GM18517 (cell line): ENCODE measurements around the gene ARID5B.

ENCODE experiments used
- ATAC-seq: cut with Tn5 transposase; IDR thresholded peaks from one replicate; pipeline ENCODE4 v1.9.1; 2021; ENCODE audit warnings: mild to moderate bottlenecking, moderate library complexity; ENCODE audit not compliant: unreplicated experiment

The ARID5B gene

DNA sequence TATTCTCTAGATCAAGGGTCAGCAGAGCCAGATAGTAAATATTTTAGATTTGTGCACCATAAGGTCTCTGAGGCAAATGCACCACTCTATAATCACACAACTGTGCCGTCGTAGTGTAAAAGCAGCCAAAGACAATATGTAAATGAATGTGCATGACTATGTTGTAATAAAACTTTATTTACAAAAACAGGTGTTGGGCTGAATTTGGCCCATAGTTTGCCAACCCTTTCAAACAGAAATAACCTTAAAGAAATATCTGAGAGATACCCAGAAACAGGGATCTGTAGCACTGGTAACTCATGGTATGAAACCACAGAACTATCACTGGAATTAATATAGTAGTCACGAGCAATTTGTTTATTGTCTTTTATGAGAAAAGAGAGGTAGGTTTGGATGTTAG lies 86.0 kb downstream of the ARID5B start:
- ATAC-seq, result peak; percentile 27

- ATAC-seq, result peak; percentile 98
Measured at GRCh38 chr10:61987951-61988379, 86.5 kb downstream of the ARID5B start.

DNA sequence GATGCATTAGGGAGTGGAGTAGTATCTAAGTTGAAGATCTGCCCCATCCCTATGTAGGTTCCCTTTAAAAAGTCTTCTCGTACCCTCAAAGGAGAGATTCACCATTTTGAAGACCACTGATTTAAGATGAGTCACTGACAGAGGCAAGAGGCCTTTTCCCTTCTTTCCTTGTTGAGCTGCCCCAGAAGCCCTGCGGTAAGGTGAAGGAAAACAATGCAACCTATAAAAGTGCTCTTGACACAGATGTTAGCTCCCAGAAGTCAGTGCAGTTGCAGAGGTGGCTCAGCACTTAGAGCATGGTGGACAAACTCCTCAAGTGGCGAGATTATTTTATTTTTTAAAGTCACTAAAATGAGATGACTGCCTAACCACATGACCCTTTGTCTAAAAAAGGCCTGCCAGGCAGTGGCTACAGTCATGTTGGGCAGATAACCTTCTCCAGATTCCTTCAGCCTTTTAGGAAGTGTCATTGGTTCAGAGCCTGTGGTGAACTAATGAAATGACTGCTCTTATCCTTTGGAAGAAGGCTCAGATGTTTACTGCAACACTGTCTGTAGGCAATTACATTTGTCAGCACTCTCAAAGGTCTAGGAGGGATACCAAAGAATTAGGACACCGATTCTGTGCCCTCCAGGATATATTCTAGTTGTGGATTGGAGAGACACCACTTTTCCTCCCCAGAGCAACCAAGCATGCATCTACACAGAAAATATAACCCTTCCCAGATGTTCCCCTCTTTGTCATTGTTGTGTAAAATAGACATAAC lies 88.7 kb downstream of the ARID5B start:
- ATAC-seq, result no peak

GRCh38 chr10:61990761-61991135 lies 89.2 kb downstream of the ARID5B start:
- ATAC-seq, result no peak

DNA sequence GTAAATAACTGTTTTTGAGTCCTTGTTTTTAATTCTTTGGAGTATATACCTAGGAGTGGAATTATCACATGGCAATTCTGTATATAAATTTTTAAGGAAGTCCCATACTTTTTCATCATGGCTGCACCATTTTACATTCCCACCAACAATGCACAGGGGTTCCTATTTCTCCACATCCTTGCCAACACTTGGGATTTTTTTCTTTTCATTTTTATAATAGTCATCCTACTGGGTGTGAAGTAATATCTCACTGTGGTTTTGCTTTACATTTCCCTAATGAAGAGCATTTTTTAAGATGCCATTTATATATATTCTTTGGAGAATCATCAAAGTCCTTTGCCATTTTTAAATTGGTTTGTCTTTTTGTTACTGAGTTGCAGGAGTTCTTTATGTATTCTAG lies 89.7 kb downstream of the ARID5B start:
- no peak for ATAC-seq

DNA sequence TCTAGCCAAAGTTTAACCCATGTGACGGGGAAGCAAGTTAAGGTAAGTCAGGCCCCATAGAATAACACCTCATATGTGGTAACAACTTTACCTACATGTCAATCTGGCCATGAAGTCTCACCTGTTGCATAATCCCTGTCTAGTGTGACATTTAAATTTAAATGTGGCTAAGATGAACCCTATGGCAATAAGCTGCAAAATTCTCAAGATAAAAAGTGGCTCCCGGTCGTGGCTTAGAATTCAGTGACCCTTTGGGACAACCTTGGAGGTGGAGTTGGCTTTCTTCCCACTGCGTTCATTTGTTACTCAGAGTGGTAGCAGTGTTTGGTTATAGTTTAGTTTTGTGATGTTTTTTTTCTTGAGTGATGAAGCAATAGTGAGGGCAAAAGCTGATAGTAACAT lies 90.6 kb downstream of the ARID5B start:
- ATAC-seq, result no peak

DNA sequence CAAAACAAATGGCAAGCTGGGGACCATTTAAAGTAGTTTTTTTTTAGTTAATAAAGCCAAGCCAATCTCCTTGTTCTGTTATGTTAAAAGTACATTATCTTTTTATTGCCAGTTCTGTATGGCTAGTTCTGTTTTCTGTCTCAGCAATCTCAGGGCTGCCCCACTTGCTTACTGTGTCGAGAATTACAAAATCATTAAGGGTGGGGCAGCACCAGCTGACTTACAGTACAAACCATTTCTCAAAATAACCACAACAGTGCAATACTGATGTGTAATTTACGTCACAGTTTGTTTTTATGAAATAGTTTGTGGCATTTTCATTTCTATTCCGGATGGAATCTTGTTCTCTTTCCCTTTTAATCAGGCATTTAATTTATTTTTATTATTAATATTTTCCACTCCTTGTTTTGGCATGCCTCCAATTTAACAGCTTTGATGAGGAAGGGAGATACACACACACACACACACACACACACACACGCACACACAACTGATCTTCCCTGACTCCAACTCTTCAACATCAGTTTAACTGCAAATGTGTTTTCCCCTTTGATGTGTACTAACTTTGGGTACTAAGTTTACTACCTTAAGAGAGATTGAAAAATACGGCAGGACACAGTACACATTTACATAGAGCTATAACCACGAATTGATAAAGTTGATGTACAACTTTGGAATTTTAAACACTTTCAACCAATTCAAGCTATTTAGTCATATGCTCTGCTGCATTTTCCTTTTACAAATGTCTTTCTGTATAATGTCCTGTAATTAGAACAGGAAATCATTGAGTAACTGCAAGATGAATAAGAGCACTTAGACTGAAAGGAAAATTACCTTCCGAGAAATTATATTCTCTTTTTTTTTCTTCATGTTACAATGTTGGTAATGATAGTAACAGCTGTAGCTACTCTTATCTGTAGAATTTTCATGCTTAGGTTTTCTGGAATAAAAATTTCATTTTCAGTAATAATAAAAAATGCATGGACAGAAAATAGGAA lies 91.5 kb downstream of the ARID5B start:
- peak; percentile 32 for ATAC-seq

DNA sequence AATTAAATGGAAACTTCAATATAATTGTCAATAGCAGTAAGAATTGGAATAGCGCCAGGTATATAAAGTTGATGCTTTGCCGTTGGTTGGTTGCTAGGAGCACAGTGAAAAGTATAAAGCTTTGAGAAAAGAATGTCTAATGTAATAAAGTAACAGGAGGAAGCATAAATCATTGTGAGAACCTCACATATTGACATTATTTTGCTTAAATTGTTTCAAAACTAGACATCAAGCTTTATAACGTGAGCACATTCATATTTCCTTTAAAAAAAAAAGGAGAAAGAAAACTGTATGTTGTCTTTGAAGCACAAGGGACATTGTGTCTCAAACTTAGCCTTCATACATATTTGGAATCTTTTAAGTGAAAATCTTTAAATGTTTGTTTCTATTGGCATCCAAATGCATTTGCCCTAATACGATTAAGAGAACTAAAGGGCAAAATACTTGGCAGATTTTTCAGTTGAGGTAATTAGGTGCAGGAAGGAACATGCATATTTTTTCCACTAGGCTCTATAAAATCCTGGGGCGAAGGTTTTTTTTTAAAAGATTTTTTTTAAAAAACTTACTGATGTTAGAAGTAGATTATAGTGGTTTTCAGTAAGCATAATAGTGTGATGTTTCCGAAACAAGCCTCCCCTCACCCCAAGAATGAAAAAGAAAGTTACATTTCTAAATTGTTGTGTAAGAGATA lies 92.4 kb downstream of the ARID5B start:
- ATAC-seq, result no peak

DNA sequence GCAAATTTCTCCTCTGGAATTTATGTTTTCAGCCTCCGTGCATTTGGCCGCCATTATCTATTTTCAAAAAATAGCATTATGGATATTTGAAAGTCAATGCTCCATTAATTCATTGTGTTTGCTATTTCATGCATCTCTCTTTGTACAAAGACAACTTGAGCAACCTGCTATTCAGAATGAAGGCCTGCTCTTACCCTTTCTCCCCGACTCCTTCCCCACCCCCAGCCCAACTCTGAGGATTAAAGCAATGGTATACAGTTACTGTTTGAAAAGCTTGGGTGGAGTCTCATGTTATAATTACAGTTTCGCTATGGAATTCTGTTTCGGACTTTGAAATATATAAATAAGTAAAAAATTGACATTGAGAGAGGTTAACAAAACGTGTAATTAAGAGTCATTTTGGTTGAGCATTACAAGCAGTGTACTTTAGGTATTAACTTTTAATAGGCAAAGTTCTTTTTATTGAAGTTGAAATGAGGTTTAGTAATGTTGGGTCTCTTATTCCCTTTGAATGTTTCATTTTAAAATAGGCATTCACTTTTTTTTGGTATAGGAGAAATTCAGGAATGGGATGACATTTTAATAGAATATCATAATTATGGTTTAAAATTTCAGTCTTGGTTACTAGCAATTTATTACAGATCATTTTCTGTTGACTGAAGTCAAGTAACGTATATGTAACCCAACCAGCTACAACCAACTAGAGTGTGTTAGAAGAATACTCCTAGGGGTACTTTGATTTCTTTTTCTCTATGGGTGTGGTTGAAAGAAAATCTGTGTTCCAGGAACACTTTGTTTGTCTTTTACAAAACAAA lies 93.1 kb downstream of the ARID5B start:
- ATAC-seq, result no peak

GRCh38 chr10:61995220-61995503 lies 93.7 kb downstream of the ARID5B start:
- no peak for ATAC-seq

DNA sequence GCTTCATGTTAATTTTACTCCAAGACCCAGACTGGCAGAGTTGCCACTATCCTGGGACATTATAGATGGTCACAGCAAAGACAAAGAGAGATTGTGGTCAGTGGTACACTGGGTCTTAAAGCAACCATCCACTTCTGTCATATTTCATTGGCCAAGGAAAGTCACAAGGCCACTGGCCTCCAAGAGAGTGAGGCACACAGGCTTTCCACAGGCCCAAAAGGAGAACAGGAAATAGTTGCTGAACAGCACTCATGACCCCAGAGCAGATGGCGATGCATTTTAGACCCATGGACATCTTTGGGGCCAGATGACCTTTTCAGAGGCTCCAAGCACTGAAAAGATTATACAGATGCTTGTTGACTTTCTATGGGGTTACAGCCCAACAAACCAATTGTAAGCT lies 97.4 kb downstream of the ARID5B start:
- ATAC-seq, result no peak

DNA sequence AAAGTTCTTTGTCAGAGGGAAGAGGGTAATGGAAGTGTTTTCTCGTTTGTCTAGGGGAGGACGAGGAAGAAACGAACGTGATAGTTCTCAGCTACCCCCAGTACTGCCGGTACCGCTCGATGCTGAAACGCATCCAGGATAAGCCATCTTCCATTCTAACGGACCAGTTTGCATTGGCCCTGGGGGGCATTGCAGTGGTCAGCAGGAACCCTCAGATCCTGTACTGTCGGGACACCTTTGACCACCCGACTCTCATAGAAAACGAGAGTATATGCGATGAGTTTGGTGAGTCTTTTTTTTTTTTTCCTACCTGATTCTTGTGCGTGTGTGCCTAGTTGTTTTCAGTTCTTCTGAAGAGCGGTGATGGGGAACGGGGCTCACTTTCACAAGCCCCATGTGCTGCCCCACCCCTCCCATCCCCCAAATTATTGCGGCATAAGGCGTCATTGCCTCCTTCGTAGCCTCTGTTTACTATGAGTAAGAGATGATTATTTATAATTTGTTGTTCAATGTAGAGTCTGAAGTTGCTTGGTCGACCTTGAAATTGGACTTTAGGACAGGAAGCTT lies 98.6 kb downstream of the ARID5B start:
- peak; percentile 73 for ATAC-seq

GRCh38 chr10:62000726-62001125 lies 99.2 kb downstream of the ARID5B start:
- no peak for ATAC-seq

- no peak for ATAC-seq
Measured at GRCh38 chr10:62001898-62002297, 100.4 kb downstream of the ARID5B start.

DNA sequence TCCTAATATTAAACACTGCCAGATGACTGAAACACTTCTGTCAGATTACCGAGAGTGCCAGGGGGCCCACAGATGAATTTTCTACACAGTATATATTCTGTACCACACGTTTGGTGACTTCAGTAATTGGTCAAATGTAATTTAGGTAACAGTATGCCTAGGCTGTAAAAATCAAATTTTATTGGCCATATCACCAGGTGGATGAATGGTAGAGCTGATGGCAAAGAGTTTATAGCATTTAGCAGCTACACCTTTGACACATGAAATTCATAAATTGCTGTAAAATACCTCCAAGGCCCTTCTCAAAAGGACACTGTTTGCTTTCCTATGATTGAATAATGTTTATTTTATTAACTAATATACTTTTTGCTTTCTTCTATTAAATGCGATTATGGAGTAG lies 101.3 kb downstream of the ARID5B start:
- ATAC-seq, result no peak

DNA sequence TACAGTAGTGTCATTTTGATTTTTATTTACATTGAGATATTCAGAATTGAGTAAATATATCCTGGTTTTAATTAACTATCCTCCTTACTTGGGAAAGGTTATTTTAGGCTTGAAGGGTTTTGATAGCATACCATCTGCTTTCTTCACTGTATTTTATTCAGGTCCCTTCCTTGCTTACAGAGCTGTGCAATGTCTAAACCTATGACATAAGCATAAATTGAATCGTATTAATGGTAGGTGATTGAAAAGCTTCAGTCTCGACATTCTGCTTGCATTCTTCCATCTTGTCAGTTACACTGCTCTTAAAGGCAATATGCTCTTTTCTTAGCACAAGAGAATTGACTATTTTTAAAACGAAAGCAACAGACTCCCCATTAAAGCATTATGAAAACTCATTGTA lies 102.5 kb downstream of the ARID5B start:
- ATAC-seq, result no peak

DNA sequence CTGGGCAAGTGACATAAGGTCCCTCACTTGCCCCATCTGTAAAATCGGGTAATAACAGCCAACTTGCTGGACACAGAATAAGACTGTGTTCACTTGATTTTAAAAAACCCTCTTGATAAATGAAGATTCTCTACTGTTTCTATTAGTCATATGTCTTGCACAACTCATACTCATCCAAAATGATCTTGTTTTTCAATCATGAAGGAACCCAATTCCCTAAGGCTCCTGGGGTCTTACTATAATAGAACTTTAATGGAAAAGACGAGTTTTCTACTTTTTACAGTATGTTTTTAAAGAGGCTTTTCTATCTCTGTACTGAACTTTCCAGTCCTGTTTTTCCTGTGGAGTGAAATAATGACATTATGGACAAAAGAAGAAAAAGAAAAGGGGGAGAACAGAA lies 103.8 kb downstream of the ARID5B start:
- no peak for ATAC-seq

DNA sequence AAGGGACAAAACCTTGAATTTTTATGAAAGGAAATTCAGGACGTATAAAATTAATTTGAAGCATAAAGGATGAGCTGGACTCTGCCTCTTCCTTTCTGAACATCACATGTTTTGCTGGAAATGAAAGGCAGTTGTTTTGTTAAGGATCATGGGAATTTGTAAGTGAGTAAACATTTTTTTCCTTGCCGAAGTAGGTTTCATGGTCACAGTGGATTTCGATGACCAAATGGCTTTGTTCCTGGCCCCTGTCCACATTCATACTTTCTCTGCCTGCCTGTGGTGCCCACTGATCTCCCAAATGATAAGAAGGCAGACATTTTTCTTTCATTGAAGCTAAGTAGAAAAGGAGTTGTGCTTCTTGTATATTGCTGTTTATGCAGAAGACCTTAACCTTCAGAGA lies 104.2 kb downstream of the ARID5B start:
- ATAC-seq, result no peak

GRCh38 chr10:62007145-62007544 lies 105.6 kb downstream of the ARID5B start:
- ATAC-seq, result no peak

- ATAC-seq, result no peak
Measured at GRCh38 chr10:62008196-62008595, 106.7 kb downstream of the ARID5B start.
